HepG2 (cell line): ENCODE measurements around the gene COL9A3. TPM values are rescaled to one million over a fixed set of nuclear protein-coding genes. Genes with fewer than 3 reads are reported as not detected.

Experiments used
- CCDC6 ChIP-seq: sonication (generic); formaldehyde crosslinking; IDR thresholded peaks from 2 replicates; pipeline ENCODE4 v1.8.1; 2022; ENCODE audit warnings: mild to moderate bottlenecking, missing genetic modification reagents, moderate library complexity
- EZH2 ChIP-seq: conservative IDR thresholded peaks from 2 replicates; pipeline ENCODE4 v1.6.1; 2012; ENCODE audit warnings: mild to moderate bottlenecking, low read depth, low read length, moderate library complexity
- FOXK1 ChIP-seq: sonication (generic); formaldehyde crosslinking; IDR thresholded peaks from 2 replicates; pipeline ENCODE4 v1.4.0; 2020; ENCODE audit warnings: low read depth, missing genetic modification reagents, borderline replicate concordance
- MIER3 ChIP-seq: IDR thresholded peaks from 2 replicates; pipeline ENCODE4 v1.6.1; 2016; ENCODE audit warnings: missing compliant biosample characterization, borderline replicate concordance
- MXD4 ChIP-seq: IDR thresholded peaks from 2 replicates; pipeline ENCODE4 v1.6.1; 2016; ENCODE audit warnings: mild to moderate bottlenecking, missing biosample characterization, missing genetic modification reagents
- POGZ ChIP-seq: sonication (generic); formaldehyde crosslinking; IDR thresholded peaks from 2 replicates; pipeline ENCODE4 v1.4.0; 2020; ENCODE audit warnings: mild to moderate bottlenecking, missing genetic modification reagents
- TCF7L2 ChIP-seq: IDR thresholded peaks from 2 replicates; pipeline ENCODE4 v1.6.1; 2011; ENCODE audit warnings: mild to moderate bottlenecking, low read depth, low read length, moderate library complexity
- XRCC5 ChIP-seq: fragments of 200-400 bp; formaldehyde crosslinking; optimal IDR thresholded peaks from 2 replicates; pipeline ENCODE3; 2017; ENCODE audit warnings: mild to moderate bottlenecking, low read length
- ZNF30 ChIP-seq: sonication (generic); formaldehyde crosslinking; IDR thresholded peaks from 2 replicates; pipeline ENCODE4 v1.5.0; 2020; ENCODE audit warnings: mild to moderate bottlenecking, missing genetic modification reagents
- ZNF34 ChIP-seq: sonication (generic); formaldehyde crosslinking; IDR thresholded peaks from 2 replicates; pipeline ENCODE4 v1.4.0; 2020; ENCODE audit warnings: mild to moderate bottlenecking, missing genetic modification reagents, borderline replicate concordance
- ZSCAN25 ChIP-seq: sonication (generic); formaldehyde crosslinking; IDR thresholded peaks from 2 replicates; pipeline ENCODE4 v1.8.0; 2022; ENCODE audit warnings: mild to moderate bottlenecking, missing genetic modification reagents
- polyA plus RNA-seq, 8 experiments: library from polyadenylated mRNA; depleted of rRNA in 3 of 8; stranded (reverse) in 7 of 8; unstranded in 1 of 8; fragments of >200 nt; fragmentation: Illumina TruSeq in 4 of 8; extraction: Trizol in 4 of 8; gene quantifications; 2 replicates each; pipeline versions ENCODE4 v1.2.1 to v1.2.3, GENCODE V29; 2011 to 2016; ENCODE audit warnings: low read depth in 4 of 8, missing spikeins in 1 of 8, mixed read lengths in 1 of 8; ENCODE audit not compliant: insufficient read depth in 1 of 8
- total RNA-seq, 5 experiments: library from RNA; depleted of rRNA; stranded (reverse); fragments of >200 nt; fragmentation: Illumina TruSeq; extraction: Trizol; gene quantifications; 2 replicates each; pipeline ENCODE4 v1.2.3, GENCODE V29; 2016; ENCODE audit warnings: low read depth in 1 of 5
- TF ChIP-seq, protein P1 (sequence below): sonication (generic); formaldehyde crosslinking; IDR thresholded peaks from 2 replicates; pipeline ENCODE4 v1.5.1; 2020; ENCODE audit warnings: mild to moderate bottlenecking, moderate library complexity, missing genetic modification reagents
- TF ChIP-seq, protein P2 (sequence below): sonication (generic); formaldehyde crosslinking; IDR thresholded peaks from 2 replicates; pipeline ENCODE4 v1.5.1; 2020; ENCODE audit warnings: mild to moderate bottlenecking, missing genetic modification reagents, moderate library complexity
- TF ChIP-seq, protein P3 (sequence below): sonication (generic); formaldehyde crosslinking; IDR thresholded peaks from 2 replicates; pipeline ENCODE4 v1.4.0; 2020; ENCODE audit warnings: missing genetic modification reagents
- TF ChIP-seq, protein P4 (sequence below): IDR thresholded peaks from 2 replicates; pipeline ENCODE4 v1.6.1; 2016

Gene COL9A3
- total and polyA plus RNA-seq, 2 of the 13 experiments (the other 11 are each of a cell fraction or from before 2014, with no cell fraction given): 155 to 204 TPM

DNA sequence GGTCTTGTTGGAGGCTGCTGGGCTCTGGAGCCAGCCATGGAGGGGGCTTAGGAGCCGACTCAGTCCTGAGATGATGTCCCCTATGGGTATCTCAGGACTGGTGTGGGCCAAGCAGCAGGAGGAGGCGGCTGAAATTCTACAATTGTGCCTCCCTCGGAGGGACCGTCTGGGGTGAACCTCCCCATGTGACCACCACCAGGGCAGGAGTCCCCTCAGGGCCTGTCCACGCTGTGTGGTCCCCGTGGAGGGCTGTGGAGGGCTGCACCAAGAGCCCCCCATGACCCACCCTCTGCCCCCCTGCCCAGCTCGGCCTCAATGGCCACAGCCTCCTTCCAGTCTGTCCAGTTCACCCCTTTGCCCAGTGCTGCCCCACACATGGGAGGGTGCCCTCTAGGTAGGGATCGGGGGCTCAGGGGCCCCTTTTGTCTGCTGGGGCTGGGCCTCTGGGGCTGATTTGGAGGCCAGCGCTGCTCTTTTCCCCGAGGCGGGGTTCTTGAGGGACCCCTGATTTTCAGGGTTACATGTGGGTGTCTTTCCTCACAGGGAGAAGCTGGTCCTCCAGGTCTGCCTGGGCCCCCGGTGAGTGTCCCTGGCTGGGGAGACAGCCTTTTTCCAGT is 1.2 kb downstream of the COL9A3 start (continued):
- no peak for TF ChIP-seq POGZ (CRISPR knock-in tag)
- TF ChIP-seq XRCC5: no peak
- no peak for TF ChIP-seq ZNF34 (CRISPR knock-in tag)
- TF ChIP-seq TCF7L2: no peak
- TF ChIP-seq, protein P1, sequence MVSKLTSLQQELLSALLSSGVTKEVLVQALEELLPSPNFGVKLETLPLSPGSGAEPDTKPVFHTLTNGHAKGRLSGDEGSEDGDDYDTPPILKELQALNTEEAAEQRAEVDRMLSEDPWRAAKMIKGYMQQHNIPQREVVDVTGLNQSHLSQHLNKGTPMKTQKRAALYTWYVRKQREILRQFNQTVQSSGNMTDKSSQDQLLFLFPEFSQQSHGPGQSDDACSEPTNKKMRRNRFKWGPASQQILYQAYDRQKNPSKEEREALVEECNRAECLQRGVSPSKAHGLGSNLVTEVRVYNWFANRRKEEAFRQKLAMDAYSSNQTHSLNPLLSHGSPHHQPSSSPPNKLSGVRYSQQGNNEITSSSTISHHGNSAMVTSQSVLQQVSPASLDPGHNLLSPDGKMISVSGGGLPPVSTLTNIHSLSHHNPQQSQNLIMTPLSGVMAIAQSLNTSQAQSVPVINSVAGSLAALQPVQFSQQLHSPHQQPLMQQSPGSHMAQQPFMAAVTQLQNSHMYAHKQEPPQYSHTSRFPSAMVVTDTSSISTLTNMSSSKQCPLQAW: peak; percentile 2; the same call in 1 of the 2 replicates
- TF ChIP-seq, protein P2, sequence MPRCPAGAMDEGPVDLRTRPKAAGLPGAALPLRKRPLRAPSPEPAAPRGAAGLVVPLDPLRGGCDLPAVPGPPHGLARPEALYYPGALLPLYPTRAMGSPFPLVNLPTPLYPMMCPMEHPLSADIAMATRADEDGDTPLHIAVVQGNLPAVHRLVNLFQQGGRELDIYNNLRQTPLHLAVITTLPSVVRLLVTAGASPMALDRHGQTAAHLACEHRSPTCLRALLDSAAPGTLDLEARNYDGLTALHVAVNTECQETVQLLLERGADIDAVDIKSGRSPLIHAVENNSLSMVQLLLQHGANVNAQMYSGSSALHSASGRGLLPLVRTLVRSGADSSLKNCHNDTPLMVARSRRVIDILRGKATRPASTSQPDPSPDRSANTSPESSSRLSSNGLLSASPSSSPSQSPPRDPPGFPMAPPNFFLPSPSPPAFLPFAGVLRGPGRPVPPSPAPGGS (CRISPR knock-in tag): no peak; the same call in 1 of the 2 replicates
- TF ChIP-seq ZNF30 (CRISPR knock-in tag): no peak
- TF ChIP-seq EZH2: no peak
- TF ChIP-seq, protein P3, sequence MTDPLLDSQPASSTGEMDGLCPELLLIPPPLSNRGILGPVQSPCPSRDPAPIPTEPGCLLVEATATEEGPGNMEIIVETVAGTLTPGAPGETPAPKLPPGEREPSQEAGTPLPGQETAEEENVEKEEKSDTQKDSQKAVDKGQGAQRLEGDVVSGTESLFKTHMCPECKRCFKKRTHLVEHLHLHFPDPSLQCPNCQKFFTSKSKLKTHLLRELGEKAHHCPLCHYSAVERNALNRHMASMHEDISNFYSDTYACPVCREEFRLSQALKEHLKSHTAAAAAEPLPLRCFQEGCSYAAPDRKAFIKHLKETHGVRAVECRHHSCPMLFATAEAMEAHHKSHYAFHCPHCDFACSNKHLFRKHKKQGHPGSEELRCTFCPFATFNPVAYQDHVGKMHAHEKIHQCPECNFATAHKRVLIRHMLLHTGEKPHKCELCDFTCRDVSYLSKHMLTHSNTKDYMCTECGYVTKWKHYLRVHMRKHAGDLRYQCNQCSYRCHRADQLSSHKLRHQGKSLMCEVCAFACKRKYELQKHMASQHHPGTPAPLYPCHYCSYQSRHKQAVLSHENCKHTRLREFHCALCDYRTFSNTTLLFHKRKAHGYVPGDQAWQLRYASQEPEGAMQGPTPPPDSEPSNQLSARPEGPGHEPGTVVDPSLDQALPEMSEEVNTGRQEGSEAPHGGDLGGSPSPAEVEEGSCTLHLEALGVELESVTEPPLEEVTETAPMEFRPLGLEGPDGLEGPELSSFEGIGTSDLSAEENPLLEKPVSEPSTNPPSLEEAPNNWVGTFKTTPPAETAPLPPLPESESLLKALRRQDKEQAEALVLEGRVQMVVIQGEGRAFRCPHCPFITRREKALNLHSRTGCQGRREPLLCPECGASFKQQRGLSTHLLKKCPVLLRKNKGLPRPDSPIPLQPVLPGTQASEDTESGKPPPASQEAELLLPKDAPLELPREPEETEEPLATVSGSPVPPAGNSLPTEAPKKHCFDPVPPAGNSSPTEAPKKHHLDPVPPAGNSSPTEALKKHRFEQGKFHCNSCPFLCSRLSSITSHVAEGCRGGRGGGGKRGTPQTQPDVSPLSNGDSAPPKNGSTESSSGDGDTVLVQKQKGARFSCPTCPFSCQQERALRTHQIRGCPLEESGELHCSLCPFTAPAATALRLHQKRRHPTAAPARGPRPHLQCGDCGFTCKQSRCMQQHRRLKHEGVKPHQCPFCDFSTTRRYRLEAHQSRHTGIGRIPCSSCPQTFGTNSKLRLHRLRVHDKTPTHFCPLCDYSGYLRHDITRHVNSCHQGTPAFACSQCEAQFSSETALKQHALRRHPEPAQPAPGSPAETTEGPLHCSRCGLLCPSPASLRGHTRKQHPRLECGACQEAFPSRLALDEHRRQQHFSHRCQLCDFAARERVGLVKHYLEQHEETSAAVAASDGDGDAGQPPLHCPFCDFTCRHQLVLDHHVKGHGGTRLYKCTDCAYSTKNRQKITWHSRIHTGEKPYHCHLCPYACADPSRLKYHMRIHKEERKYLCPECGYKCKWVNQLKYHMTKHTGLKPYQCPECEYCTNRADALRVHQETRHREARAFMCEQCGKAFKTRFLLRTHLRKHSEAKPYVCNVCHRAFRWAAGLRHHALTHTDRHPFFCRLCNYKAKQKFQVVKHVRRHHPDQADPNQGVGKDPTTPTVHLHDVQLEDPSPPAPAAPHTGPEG: no peak
- no peak for TF ChIP-seq FOXK1 (CRISPR knock-in tag)
- TF ChIP-seq ZSCAN25 (CRISPR knock-in tag): no peak
- no peak for TF ChIP-seq MXD4 (CRISPR knock-in tag)
- TF ChIP-seq CCDC6 (CRISPR knock-in tag): peak; percentile 44; the same call in 1 of the 2 replicates
- TF ChIP-seq MIER3 (CRISPR knock-in tag): peak; percentile 4; the same call in 1 of the 2 replicates
- TF ChIP-seq, protein P4, sequence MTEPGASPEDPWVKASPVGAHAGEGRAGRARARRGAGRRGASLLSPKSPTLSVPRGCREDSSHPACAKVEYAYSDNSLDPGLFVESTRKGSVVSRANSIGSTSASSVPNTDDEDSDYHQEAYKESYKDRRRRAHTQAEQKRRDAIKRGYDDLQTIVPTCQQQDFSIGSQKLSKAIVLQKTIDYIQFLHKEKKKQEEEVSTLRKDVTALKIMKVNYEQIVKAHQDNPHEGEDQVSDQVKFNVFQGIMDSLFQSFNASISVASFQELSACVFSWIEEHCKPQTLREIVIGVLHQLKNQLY: no peak
